Spleen (tissue), 11 donors: ENCODE measurements around the gene FAM20C. TPM values are rescaled to one million over a fixed set of nuclear protein-coding genes. Genes with fewer than 3 reads are reported as not detected.

Source experiments
- DNase-seq: peaks from one replicate; pipeline ENCODE4 v3.0.0-alpha.2; 2020
- H3K27ac ChIP-seq, 8 donors: fragments of 200-600 bp; sonication (generic) in 7 of 8; 1 replicate in 4 of 8; 2 replicates in 4 of 8; pipeline versions ENCODE4 v1.5.0 to v1.8.0; 2016 to 2021; ENCODE audit warnings: inconsistent platforms in 4 of 8, mild to moderate bottlenecking in 4 of 8, moderate library complexity in 1 of 8
- H3K27me3 ChIP-seq, 7 donors: fragments of 200-600 bp; sonication (generic) in 6 of 7; replicated peaks in 1 of 7; 1 replicate in 4 of 7; 2 replicates in 3 of 7; pipeline versions ENCODE4 v1.5.0 to v1.8.0; 2016 to 2021; ENCODE audit warnings: inconsistent platforms in 3 of 7, mild to moderate bottlenecking in 1 of 7
- H3K36me3 ChIP-seq, 6 donors: fragments of 200-600 bp; sonication (generic) in 5 of 6; 1 replicate in 4 of 6; 2 replicates in 2 of 6; pipeline versions ENCODE4 v1.5.0 to v1.8.0; 2016 to 2021; ENCODE audit warnings: inconsistent platforms in 2 of 6
- H3K4me1 ChIP-seq, 6 donors: fragments of 200-600 bp; sonication (generic) in 5 of 6; 1 replicate in 3 of 6; 2 replicates in 3 of 6; pipeline versions ENCODE4 v1.5.0 to v1.8.0; 2016 to 2021; ENCODE audit warnings: inconsistent platforms in 3 of 6
- H3K4me3 ChIP-seq, 8 donors: fragments of 200-600 bp; sonication (generic) in 7 of 8; 1 replicate in 4 of 8; 2 replicates in 4 of 8; pipeline versions ENCODE4 v1.5.0 to v1.8.0; 2016 to 2021; ENCODE audit warnings: inconsistent platforms in 4 of 8, mild to moderate bottlenecking in 4 of 8, moderate library complexity in 2 of 8
- H3K9me3 ChIP-seq, 8 donors: fragments of 200-600 bp; sonication (generic) in 7 of 8; 1 replicate in 4 of 8; 2 replicates in 4 of 8; pipeline versions ENCODE4 v1.5.0 to v1.8.0; 2016 to 2021; ENCODE audit warnings: inconsistent platforms in 4 of 8
- POLR2A ChIP-seq, 3 donors: fragments of 450-650 bp; IDR thresholded peaks; one replicate each; pipeline ENCODE4 v1.5.1; 2017; ENCODE audit warnings: antibody characterized with exemption in 3 of 3, mild to moderate bottlenecking in 1 of 3
- POLR2AphosphoS5 ChIP-seq, 3 donors: sonication (generic); formaldehyde crosslinking; IDR thresholded peaks; one replicate each; pipeline ENCODE4 v1.5.1; 2017; ENCODE audit warnings: antibody characterized with exemption in 3 of 3
- WGBS, 5 donors: extraction: QIAGEN DNeasy Blood & Tissue Kit in 3 of 5; methylation state at CpG; one replicate each; pipeline versions ENCODE4 v1.1.5 to v1.1.7; 2013 to 2018; 5-methylcytosine and 5-hydroxymethylcytosine counted together
- intact Hi-C: fragments of 100-400 bp; cut with DNase I; formaldehyde crosslinking; loops from one replicate; pipeline ENCODE4 v1.15.0; 2023; ENCODE audit warnings: low total_unique reads
- polyA plus RNA-seq, 3 donors: library from polyadenylated mRNA; stranded (reverse); fragments of 200-250 nt; gene quantifications; one replicate each; pipeline ENCODE4 v1.2.1, GENCODE V29; 2013
- total RNA-seq, 7 donors: library from RNA; depleted of rRNA in 3 of 7; stranded (reverse); fragments of >200 nt in 3 of 7; fragmentation: NEBNext Ultra II Directional in 4 of 7; extraction: Animal tissue kit (Norgen Biotek cat#: 25700) in 4 of 7; gene quantifications; one replicate each; pipeline versions ENCODE4 v1.1.0 to v1.2.1, GENCODE V29; 2016 to 2021
- TF ChIP-seq, protein P1 (sequence below), 11 experiments: fragments of 200-600 bp in 7 of 11; fragments of 450-650 bp in 4 of 11; sonication (generic) in 4 of 11; IDR thresholded peaks in 8 of 11; conservative IDR thresholded peaks in 3 of 11; 1 replicate in 7 of 11; 2 replicates in 4 of 11; pipeline versions ENCODE4 v1.4.0 to v1.8.0; 2016 to 2021; ENCODE audit warnings: antibody characterized with exemption in 11 of 11, inconsistent platforms in 4 of 11, mild to moderate bottlenecking in 1 of 11
- donor health status: healthy with polysubstance abuse.
- donor health status: DM: no; HTN: no; CAD: no; lungs with moderate emphysema.
- donor health status: DM: no; HTN: no; CAD: no.
- donor health status: Bipolar disorder and iron deficiency.
- donor health status: healthy.
- donor health status: DM: no; HTN: no; CAD: no.
- donor health status: DM: yes; HTN: yes; CAD: no.

The FAM20C gene
- total and polyA plus RNA-seq, 10 donors, result 6.9 to 27.3 (median 14.6) TPM

DNA sequence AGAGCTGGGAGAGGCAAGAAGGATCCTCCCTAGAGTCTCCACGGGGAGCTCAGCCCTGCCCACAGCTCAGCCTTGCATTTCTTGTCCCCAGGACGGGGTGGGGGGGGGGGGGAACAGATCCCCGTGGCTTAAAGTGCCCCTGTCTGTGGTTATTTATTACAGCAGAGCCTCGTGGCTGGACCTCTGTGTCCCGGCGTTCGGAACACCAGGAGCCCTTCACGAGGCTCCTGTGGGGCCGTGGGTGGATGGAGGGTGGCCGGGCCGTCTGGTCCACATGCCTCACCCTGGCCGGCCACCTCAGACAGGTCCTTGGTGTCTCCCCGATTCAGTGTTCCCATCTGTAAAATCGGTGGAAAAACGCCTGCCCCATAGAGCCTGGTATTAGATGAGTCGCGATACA is 37.9 kb downstream of the FAM20C start:
- Histone ChIP-seq H3K4me3 (no peak overlapping the region), H3K27me3 (peaks cover 0 to 15% (median 0%) of the 10 kb centered on the region in 7 donors), H3K4me1 (peaks cover 0 to 18% (median 4%) of the 10 kb centered on the region in 6 donors), H3K27ac (no peak overlapping the region), H3K9me3 (no peaks in the 10 kb centered on the region), H3K36me3 (no peaks in the 10 kb centered on the region)
- no peak for TF ChIP-seq POLR2A (IDR thresholded peaks at IDR 0.05)
- TF ChIP-seq POLR2AphosphoS5 (IDR thresholded peaks at IDR 0.05), result no peak
- TF ChIP-seq, protein P1, sequence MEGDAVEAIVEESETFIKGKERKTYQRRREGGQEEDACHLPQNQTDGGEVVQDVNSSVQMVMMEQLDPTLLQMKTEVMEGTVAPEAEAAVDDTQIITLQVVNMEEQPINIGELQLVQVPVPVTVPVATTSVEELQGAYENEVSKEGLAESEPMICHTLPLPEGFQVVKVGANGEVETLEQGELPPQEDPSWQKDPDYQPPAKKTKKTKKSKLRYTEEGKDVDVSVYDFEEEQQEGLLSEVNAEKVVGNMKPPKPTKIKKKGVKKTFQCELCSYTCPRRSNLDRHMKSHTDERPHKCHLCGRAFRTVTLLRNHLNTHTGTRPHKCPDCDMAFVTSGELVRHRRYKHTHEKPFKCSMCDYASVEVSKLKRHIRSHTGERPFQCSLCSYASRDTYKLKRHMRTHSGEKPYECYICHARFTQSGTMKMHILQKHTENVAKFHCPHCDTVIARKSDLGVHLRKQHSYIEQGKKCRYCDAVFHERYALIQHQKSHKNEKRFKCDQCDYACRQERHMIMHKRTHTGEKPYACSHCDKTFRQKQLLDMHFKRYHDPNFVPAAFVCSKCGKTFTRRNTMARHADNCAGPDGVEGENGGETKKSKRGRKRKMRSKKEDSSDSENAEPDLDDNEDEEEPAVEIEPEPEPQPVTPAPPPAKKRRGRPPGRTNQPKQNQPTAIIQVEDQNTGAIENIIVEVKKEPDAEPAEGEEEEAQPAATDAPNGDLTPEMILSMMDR (IDR thresholded peaks at IDR 0.05 in 8 of 11, conservative IDR thresholded peaks at IDR 0.05 in 3 of 11), result no peak
- no peak for DNase-seq
- 68 to 89% (median 83%) methylated on average over 15 to 17 of the region's 17 CpGs for WGBS, 5 donors
- intact Hi-C loops, result no loop called here

DNA sequence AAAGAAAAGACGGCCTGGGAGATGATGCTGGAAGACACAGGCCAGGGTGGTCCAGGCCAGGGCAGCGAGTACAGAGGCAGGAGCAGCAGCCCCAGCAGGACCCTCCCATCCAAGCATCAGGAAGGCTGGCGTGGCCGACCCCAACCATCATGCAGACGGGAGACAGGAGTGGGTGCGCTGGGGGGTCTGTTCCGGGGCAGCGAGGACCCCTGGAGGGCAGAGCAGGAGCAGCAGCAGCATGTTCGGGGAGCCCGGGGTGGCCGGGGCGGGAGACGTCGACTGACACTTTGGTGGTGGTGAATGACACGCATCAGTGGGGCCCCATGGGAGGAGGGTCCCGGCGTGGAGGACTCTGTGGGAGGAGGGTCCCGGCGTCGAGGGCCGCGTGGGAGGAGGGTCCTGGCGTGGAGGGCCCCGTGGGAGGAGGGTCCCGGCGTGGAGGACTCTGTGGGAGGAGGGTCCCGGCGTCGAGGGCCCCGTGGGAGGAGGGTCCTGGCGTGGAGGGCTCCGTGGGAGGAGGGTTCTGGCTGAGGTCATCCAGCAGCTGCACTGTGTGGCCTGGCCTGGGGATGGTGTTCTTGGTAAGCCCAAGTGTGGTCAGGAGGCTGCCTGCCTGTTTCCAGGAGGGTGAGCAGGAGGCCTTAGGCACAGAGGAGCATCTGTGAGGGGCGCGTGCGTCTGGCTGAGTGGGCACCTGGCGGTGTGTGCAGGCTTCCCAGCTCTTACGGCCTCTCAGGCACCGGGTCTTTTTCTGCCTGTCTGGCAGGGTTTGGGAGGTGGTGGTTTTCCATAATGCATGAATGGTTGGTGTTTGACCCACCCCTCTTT is 38.9 kb downstream of the FAM20C start:
- 76 to 89% (median 85%) methylated on average over 32 to 38 of the region's 38 CpGs for WGBS, 5 donors
- no peak overlapping the region for H3K4me3 ChIP-seq
- intact Hi-C loops, result no loop called here
- peaks cover 0 to 15% (median 0%) of the 10 kb centered on the region in 7 donors for H3K27me3 ChIP-seq
- H3K27ac ChIP-seq, result no peak overlapping the region
- H3K36me3 ChIP-seq, result no peaks in the 10 kb centered on the region
- TF ChIP-seq POLR2AphosphoS5 (IDR thresholded peaks at IDR 0.05) (no peak), POLR2A (IDR thresholded peaks at IDR 0.05) (no peak)
- TF ChIP-seq, protein P1 (IDR thresholded peaks at IDR 0.05 in 8 of 11, conservative IDR thresholded peaks at IDR 0.05 in 3 of 11), result no peak
- H3K4me1 ChIP-seq, result peaks cover 0 to 28% (median 6%) of the 10 kb centered on the region in 6 donors
- DNase-seq, result no peak
- no peaks in the 10 kb centered on the region for H3K9me3 ChIP-seq

DNA sequence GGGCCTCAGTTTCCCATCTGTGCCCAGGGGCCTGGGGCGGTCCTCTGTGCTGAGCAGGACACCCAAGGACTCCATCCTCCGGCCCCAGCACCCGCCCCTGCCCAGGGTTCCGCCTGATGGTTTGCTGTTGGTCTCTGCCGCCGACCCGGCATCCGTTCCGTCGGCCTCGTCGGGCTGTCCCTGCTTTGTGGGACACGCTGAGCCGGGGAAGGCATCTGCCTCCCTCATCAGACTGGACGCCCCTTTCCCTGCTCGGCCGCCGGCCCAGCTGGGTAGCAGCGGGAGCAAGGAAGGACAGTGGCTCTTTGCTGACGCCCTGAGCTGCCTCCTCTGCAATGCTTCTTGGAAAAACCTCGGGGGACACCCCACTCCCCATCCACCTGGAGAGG is 39.5 kb downstream of the FAM20C start:
- Histone ChIP-seq H3K4me3 (no peak overlapping the region), H3K27ac (no peak overlapping the region), H3K9me3 (no peaks in the 10 kb centered on the region), H3K4me1 (peaks cover 0 to 28% (median 6%) of the 10 kb centered on the region in 6 donors), H3K36me3 (no peaks in the 10 kb centered on the region), H3K27me3 (peaks cover 0 to 15% (median 0%) of the 10 kb centered on the region in 7 donors)
- WGBS, 5 donors, result 79 to 92% (median 88%) methylated on average over 17 to 21 of the region's 21 CpGs
- DNase-seq, result no peak
- TF ChIP-seq POLR2AphosphoS5 (IDR thresholded peaks at IDR 0.05) (no peak), POLR2A (IDR thresholded peaks at IDR 0.05) (no peak)
- TF ChIP-seq, protein P1 (IDR thresholded peaks at IDR 0.05 in 8 of 11, conservative IDR thresholded peaks at IDR 0.05 in 3 of 11), result no peak
- intact Hi-C loops, result no loop called here
